ENCODE data around the gene RPN2.

RPN2 gene

DNA sequence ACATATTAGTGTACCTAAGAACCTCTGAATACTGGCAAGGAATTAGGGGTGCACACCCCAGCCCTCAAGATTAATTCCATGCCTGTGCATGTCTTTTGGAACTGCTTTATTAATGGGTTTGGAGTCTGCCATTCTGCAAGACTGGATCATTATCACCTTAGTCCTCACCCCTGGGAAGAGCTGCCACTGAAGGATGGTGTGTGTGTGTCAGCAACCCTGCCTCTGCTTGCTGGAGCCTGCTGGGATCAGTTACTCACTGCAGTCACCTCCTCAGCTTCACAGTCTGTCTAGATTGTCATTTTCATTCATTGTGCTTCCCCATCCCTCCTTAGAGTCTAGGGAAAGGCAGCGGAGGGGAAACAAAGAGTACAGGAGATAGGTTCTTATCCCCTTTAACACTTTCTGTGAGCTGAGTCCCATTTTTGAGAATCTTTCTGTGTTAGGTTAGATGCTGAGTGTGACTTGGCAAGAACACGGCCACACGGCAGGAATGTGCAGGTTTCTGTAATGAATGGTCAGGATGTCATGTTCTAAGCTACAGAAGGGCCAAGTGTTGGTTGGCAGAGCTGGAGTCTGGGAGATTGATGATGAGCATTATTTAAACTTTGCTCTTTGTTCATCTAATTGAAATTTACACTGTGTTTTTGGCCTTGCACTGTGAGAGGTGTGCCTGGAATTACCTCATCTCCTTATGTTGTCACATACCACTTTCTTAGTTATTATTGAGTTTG lies 61.4 kb downstream of the RPN2 start:
- H3K27ac ChIP-seq (ENCODE audit: low read length) = no peak overlapping the region
- no peak overlapping the region for H3K4me3 ChIP-seq (ENCODE audit: low read length in 2 of 2)
- H3K4me1 ChIP-seq (ENCODE audit: control insufficient read depth, insufficient read depth, low read length) = peaks cover 26% of the 10 kb centered on the region
- H3K27me3 ChIP-seq (ENCODE audit: control insufficient read depth in 1 of 2, insufficient read depth in 2 of 2, low read length in 2 of 2) = no peaks in the 10 kb centered on the region
- H3K9me3 ChIP-seq (ENCODE audit: control insufficient read depth in 2 of 2, low read length in 2 of 2) = no peaks in the 10 kb centered on the region
- H3K36me3 ChIP-seq (ENCODE audit: control insufficient read depth in 2 of 2, insufficient read depth in 2 of 2, low read length in 2 of 2) = peaks cover 34 to 37% of the 10 kb centered on the region in 2 donors
- no peak overlapping the region for H3K9ac ChIP-seq (ENCODE audit: low read length in 2 of 2)

DNA sequence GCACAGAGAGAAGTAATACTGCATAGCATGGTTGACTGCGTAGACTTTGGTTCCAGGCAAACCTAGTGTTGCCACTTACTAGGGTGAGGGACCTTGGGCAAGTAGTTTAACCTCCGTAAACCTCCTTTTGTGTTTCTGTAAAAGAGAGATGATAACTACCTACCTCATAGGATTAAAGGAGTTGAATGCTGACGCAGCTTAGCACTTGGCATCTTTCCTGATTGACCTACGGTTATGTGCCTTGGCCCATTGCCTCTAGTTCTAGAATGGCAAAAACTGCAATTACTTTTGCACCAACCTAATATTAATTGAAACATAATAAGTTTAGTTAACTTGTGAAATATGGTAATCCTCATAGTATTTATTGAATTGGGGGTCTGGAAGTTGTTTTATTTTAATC lies 63.4 kb downstream of the RPN2 start:
- no peaks in the 10 kb centered on the region for H3K27me3 ChIP-seq (ENCODE audit: control insufficient read depth in 1 of 2, insufficient read depth in 2 of 2, low read length in 2 of 2)
- no peak overlapping the region for H3K27ac ChIP-seq (ENCODE audit: low read length)
- H3K9me3 ChIP-seq (ENCODE audit: control insufficient read depth in 2 of 2, low read length in 2 of 2) = no peaks in the 10 kb centered on the region
- no peak overlapping the region for H3K4me3 ChIP-seq (ENCODE audit: low read length in 2 of 2)
- no peak overlapping the region for H3K9ac ChIP-seq (ENCODE audit: low read length in 2 of 2)
- H3K4me1 ChIP-seq (ENCODE audit: control insufficient read depth, insufficient read depth, low read length) = peaks cover 26% of the 10 kb centered on the region
- peaks cover 17 to 20% of the 10 kb centered on the region in 2 donors for H3K36me3 ChIP-seq (ENCODE audit: control insufficient read depth in 2 of 2, insufficient read depth in 2 of 2, low read length in 2 of 2)

DNA sequence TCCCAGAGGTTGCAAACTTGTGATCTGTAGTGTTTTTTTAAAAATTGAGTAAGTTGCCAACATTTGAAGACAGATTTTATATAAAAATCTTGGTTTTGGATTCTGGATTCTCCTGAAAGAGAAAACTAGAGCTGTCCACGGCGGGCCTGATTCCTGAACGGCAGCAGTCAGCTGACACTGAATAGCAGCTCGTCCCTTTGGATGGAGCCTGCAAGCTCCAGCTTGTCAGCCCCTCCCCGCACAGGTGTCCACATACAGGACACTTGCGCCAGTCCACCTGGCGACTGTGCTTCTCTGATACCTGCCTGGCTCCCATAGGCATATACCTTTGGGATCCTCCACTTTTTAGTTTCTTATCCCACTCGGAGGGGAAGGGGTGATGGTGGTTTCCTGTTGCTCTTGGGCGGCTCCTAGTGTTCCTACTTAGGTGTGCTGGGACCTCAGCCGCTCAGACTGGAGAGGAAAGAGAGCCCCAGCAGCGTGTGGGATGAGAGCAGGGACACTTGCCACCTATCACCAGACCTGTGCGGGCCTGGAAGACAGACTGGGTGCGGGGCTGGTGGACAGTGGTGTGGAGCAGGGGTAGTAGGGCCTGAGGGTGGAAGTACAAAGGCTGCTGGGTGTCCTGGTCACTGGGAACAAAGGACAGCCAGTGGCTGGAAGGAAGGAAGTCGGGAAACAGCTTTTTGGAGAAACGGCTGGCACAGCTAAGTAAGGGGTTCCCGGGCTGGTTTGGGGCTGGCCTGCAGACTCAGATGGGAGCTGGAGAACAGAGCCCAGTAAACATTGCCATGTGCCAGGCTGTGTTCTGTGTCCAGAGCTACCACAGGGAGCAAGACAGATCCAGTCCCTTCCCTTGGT lies 64.2 kb downstream of the RPN2 start:
- Histone ChIP-seq H3K27me3 (ENCODE audit: control insufficient read depth in 1 of 2, insufficient read depth in 2 of 2, low read length in 2 of 2) (no peaks in the 10 kb centered on the region), H3K27ac (ENCODE audit: low read length) (peak overlapping the region; percentile 66), H3K36me3 (ENCODE audit: control insufficient read depth in 2 of 2, insufficient read depth in 2 of 2, low read length in 2 of 2) (peaks cover 15 to 16% of the 10 kb centered on the region in 2 donors), H3K4me1 (ENCODE audit: control insufficient read depth, insufficient read depth, low read length) (peaks cover 25% of the 10 kb centered on the region), H3K9ac (ENCODE audit: low read length in 2 of 2) (no peak overlapping the region), H3K9me3 (ENCODE audit: control insufficient read depth in 2 of 2, low read length in 2 of 2) (no peaks in the 10 kb centered on the region), H3K4me3 (ENCODE audit: low read length in 2 of 2) (no peak overlapping the region)

DNA sequence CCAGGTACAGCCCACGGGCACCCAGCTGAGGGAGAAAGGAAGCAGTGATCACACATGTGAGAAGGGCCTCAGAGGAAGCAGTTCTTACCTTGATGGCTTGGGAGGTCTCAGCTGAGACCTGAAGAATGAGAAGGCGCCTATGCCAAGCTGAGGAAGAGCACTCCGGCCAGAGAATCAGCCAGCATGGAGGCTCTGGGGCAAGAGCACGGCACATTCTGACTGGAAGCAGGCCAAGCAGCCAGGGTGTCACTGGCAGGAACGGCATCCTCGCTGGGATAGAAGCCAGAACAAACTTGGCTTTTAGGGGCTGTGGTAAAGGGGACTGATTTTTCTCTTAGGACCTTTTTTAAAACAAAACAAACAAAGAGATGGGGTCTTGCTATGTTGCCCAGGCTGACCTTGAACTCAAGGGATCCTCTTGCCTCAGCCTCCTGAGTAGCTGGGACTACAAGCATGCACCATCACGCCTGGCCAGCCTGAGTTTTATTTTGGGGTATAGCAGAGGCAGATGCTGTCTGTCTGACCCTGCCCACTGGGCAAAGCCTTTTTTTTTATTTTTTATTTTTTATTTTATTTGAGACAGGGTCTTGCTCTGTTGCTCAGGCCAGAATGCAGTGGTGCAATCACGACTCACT lies 64.9 kb downstream of the RPN2 start:
- no peaks in the 10 kb centered on the region for H3K27me3 ChIP-seq (ENCODE audit: control insufficient read depth in 1 of 2, insufficient read depth in 2 of 2, low read length in 2 of 2)
- no peaks in the 10 kb centered on the region for H3K9me3 ChIP-seq (ENCODE audit: control insufficient read depth in 2 of 2, low read length in 2 of 2)
- H3K4me1 ChIP-seq (ENCODE audit: control insufficient read depth, insufficient read depth, low read length) = peaks cover 18% of the 10 kb centered on the region
- no peak overlapping the region for H3K4me3 ChIP-seq (ENCODE audit: low read length in 2 of 2)
- H3K36me3 ChIP-seq (ENCODE audit: control insufficient read depth in 2 of 2, insufficient read depth in 2 of 2, low read length in 2 of 2) = peaks cover 15 to 16% of the 10 kb centered on the region in 2 donors
- no peak overlapping the region for H3K9ac ChIP-seq (ENCODE audit: low read length in 2 of 2)
- peak overlapping the region; percentile 66 for H3K27ac ChIP-seq (ENCODE audit: low read length)

DNA sequence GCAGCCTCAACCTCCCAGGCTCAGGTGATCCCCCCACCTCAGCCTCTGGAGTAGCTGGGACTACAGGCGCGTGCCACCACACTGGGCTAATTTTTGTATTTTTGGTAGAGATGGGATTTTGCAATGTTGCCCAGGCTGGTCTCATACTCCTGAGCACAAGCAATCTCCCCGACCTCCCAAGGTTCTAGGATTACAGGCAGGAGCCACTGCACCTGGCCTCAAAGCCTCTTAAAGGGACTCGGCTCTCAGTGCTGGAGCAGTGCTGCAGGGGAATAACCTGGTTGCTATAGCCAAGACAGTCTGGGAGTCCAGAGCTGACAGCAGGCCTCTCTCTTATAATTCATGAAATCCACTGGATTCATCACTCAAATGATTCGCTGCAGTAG lies 65.4 kb downstream of the RPN2 start:
- Histone ChIP-seq H3K4me1 (ENCODE audit: control insufficient read depth, insufficient read depth, low read length) (peaks cover 16% of the 10 kb centered on the region), H3K27me3 (ENCODE audit: control insufficient read depth in 1 of 2, insufficient read depth in 2 of 2, low read length in 2 of 2) (no peaks in the 10 kb centered on the region), H3K4me3 (ENCODE audit: low read length in 2 of 2) (no peak overlapping the region), H3K36me3 (ENCODE audit: control insufficient read depth in 2 of 2, insufficient read depth in 2 of 2, low read length in 2 of 2) (peaks cover 15 to 16% of the 10 kb centered on the region in 2 donors), H3K27ac (ENCODE audit: low read length) (no peak overlapping the region), H3K9ac (ENCODE audit: low read length in 2 of 2) (no peak overlapping the region), H3K9me3 (ENCODE audit: control insufficient read depth in 2 of 2, low read length in 2 of 2) (no peaks in the 10 kb centered on the region)

DNA sequence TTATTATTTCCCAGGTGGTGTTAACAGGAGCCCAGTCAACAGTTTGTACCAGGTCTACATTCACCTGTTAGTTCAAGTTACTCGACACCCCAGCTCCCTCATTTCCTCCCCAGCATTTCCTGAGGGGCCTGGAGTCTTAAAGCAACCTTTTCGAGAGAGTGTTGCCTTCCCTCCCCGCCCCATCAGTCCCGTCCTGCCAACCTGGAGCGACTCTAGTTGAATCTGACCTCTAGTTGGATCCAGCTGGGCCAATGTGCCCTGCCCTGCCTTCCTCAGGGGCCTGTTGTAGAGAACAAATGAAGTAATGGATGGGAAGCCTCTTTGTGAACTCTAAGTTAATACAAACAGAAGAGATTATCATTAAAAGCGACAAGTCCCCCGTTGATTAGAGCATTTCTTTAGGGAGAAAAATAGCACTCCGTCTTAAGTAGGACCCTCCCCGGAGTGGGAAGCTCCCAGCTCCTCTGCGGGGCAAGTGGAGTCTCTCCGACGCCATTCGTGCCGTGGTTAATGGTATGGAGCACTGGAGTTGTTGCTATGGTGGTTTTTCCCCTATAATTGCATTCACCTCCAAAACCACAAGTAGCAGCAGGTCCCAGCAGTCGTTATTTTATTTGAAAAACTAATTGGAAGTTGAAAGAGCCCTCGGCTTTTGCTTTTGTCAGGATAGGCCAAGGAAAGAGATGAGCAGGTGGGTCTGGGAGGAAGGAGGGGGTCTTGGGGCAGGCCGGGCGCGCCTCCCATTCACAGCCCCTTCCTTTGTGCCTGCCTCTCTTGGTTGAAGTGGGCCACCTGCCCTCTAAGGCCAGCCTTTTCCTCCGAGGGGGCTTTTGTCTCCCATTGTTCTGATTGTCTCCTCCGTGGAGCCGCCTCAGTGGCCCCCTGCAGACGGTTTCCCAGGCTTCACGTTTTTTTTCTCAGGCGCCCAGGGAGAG lies 66.4 kb downstream of the RPN2 start:
- Histone ChIP-seq H3K36me3 (ENCODE audit: control insufficient read depth in 2 of 2, insufficient read depth in 2 of 2, low read length in 2 of 2) (peaks cover 14 to 15% of the 10 kb centered on the region in 2 donors), H3K27me3 (ENCODE audit: control insufficient read depth in 1 of 2, insufficient read depth in 2 of 2, low read length in 2 of 2) (no peaks in the 10 kb centered on the region)

DNA sequence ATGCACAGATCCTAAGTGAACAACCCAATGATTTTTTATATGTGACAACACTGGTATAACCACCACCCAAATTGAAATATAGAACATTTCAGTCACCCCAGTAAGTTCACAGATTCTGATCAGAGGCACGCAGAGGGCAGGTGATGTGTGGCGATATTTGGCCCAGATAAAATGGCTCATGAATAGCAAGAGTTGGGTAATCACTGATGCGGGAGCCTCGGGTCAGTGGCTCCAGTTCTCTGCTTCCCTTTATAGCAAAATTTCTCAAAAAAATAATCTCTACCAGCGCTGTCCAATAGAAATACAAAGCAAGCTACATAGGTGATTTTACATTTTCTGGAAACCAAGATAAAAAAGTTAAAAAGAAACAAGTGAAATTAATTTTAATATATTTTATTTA lies 67.6 kb downstream of the RPN2 start:
- Histone ChIP-seq H3K9me3 (ENCODE audit: control insufficient read depth in 2 of 2, low read length in 2 of 2) (no peaks in the 10 kb centered on the region), H3K4me3 (ENCODE audit: low read length in 2 of 2) (no peak overlapping the region), H3K36me3 (ENCODE audit: control insufficient read depth in 2 of 2, insufficient read depth in 2 of 2, low read length in 2 of 2) (peaks cover 6 to 7% of the 10 kb centered on the region in 2 donors), H3K27me3 (ENCODE audit: control insufficient read depth in 1 of 2, insufficient read depth in 2 of 2, low read length in 2 of 2) (no peaks in the 10 kb centered on the region), H3K4me1 (ENCODE audit: control insufficient read depth, insufficient read depth, low read length) (peaks cover 12% of the 10 kb centered on the region), H3K9ac (ENCODE audit: low read length in 2 of 2) (no peak overlapping the region), H3K27ac (ENCODE audit: low read length) (no peak overlapping the region)

More for the DNA sequence above, 66.4 kb downstream of the RPN2 start:
- no peak overlapping the region for H3K4me3 ChIP-seq (ENCODE audit: low read length in 2 of 2)
- no peak overlapping the region for H3K27ac ChIP-seq (ENCODE audit: low read length)
- H3K9me3 ChIP-seq (ENCODE audit: control insufficient read depth in 2 of 2, low read length in 2 of 2) = no peaks in the 10 kb centered on the region
- no peak overlapping the region for H3K9ac ChIP-seq (ENCODE audit: low read length in 2 of 2)
- peaks cover 16% of the 10 kb centered on the region for H3K4me1 ChIP-seq (ENCODE audit: control insufficient read depth, insufficient read depth, low read length)

DNA sequence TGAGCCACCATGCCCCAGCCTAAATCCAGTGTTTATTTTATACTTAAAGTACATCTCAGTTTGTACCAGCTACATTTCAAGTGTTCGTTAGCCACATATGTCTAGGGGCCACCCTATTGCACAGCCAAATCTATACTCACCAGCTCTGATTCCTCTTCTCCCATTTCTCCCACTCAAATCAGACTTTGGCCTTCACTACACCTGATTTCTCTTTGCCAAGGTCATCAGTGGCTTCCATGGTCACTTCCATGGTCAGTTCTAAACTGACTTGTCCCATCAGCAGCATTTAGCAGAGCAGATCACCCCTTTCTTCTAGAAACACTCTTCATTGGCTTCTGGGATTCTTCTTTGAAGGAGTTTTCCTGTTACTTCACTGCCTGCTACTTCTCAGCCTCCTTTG lies 68.4 kb downstream of the RPN2 start:
- H3K9me3 ChIP-seq (ENCODE audit: control insufficient read depth in 2 of 2, low read length in 2 of 2) = no peaks in the 10 kb centered on the region
- no peak overlapping the region for H3K4me3 ChIP-seq (ENCODE audit: low read length in 2 of 2)
- H3K27ac ChIP-seq (ENCODE audit: low read length) = no peak overlapping the region
- H3K4me1 ChIP-seq (ENCODE audit: control insufficient read depth, insufficient read depth, low read length) = peaks cover 12% of the 10 kb centered on the region
- no peaks in the 10 kb centered on the region for H3K27me3 ChIP-seq (ENCODE audit: control insufficient read depth in 1 of 2, insufficient read depth in 2 of 2, low read length in 2 of 2)
- H3K9ac ChIP-seq (ENCODE audit: low read length in 2 of 2) = no peak overlapping the region
- peaks cover under 1 to 1% of the 10 kb centered on the region in 2 donors for H3K36me3 ChIP-seq (ENCODE audit: control insufficient read depth in 2 of 2, insufficient read depth in 2 of 2, low read length in 2 of 2)

DNA sequence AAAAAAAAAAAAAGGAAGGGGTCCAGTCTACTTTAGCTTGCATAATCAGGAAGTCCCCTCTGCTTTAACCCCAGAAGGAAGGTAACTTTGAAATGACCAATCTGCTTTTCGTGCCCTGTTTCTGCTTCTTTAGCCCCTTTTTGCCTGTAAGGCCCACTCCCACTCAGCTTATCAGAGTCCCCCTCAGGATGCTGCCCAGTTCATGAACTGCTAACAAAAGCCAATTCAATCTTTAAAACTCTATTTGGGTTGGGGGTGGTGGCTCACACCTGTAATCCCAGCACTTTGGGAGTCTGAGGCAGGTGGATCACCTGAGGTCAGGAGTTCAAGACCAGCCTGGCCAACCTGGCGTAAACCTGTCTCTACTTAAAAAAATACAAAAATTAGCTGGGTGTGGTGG lies 70.2 kb downstream of the RPN2 start:
- Histone ChIP-seq H3K27me3 (ENCODE audit: control insufficient read depth in 1 of 2, insufficient read depth in 2 of 2, low read length in 2 of 2) (no peaks in the 10 kb centered on the region), H3K9me3 (ENCODE audit: control insufficient read depth in 2 of 2, low read length in 2 of 2) (no peaks in the 10 kb centered on the region), H3K4me3 (ENCODE audit: low read length in 2 of 2) (no peak overlapping the region), H3K9ac (ENCODE audit: low read length in 2 of 2) (no peak overlapping the region), H3K27ac (ENCODE audit: low read length) (no peak overlapping the region), H3K36me3 (ENCODE audit: control insufficient read depth in 2 of 2, insufficient read depth in 2 of 2, low read length in 2 of 2) (no peaks in the 10 kb centered on the region), H3K4me1 (ENCODE audit: control insufficient read depth, insufficient read depth, low read length) (no peaks in the 10 kb centered on the region)

Data from stomach smooth muscle (tissue), 2 donors.